Islet of Langerhans (tissue), 1 donor: ENCODE data around the gene MYOZ1.
A peak's percentile ranks its signal among the peaks of the same experiment; 100 is the strongest.

Experiments
- FAIRE-seq: peaks from one replicate; lab custom pipeline; 2011; peaks lifted over from hg19 to GRCh38; lab: Jason Lieb, UNC

The MYOZ1 gene

GRCh38 chr10:73597346-73597745 is 43.9 kb downstream of the MYOZ1 start:
- no peak for FAIRE-seq

- no peak for FAIRE-seq
Observed at GRCh38 chr10:73593812-73594211, 47.5 kb downstream of the MYOZ1 start.

- no peak for FAIRE-seq
Observed at GRCh38 chr10:73593110-73593509, 48.2 kb downstream of the MYOZ1 start.

- no peak for FAIRE-seq
Observed at GRCh38 chr10:73591935-73592699, 49.2 kb downstream of the MYOZ1 start.

- peak; percentile 62 for FAIRE-seq
Observed at GRCh38 chr10:73590881-73591799, 50.1 kb downstream of the MYOZ1 start, which contains the start of gene USP54. TSS of gene USP54 (minus strand) at chr10:73591342. CDS start at chr10:73575658, 15,684 bp downstream.

- FAIRE-seq = no peak
Observed at GRCh38 chr10:73589563-73590126, 51.6 kb downstream of the MYOZ1 start.

GRCh38 chr10:73588656-73589055 is 52.6 kb downstream of the MYOZ1 start:
- FAIRE-seq = no peak

GRCh38 chr10:73586583-73586984 is 54.7 kb downstream of the MYOZ1 start:
- FAIRE-seq = peak; percentile 96

GRCh38 chr10:73585327-73585726 is 55.9 kb downstream of the MYOZ1 start:
- no peak for FAIRE-seq

GRCh38 chr10:73584737-73585136 is 56.5 kb downstream of the MYOZ1 start:
- FAIRE-seq = no peak

GRCh38 chr10:73581918-73582317 is 59.4 kb downstream of the MYOZ1 start:
- no peak for FAIRE-seq
